Activated CD8-positive, alpha-beta memory T cell treated with anti-CD3 and anti-CD28 coated beads for 48 hours (primary cell): ENCODE results near the gene TEP1.
"Not testable (repeated sequence)": the region's sequence is repeated elsewhere in the genome, so short reads cannot be mapped to it uniquely, and the experiment has no call there.

Source experiments
- DNase-seq, 3 experiments: peaks; one replicate each; pipeline ENCODE4 v3.0.0-alpha.2; 2020; ENCODE audit warnings: low read depth in 2 of 3, low spot score in 2 of 3

The TEP1 gene

DNA sequence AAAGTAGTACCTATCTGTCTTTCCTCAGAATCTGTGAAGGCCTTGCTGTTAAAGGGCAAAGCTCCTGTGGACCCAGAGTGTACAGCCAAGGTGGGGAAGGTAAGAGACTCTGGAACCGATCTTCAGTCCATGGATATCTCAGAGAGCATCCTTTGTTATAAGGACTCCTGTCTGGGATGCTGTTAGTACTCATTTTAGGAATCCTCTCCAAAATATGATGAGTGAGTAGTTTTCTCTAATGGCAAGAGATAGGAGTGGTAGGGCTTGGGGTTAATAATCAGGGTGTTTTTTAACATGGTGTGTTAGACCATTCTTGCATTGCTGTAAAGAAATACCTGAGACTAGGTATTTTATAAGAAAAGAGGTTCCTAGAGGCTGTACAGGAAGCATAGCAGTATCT lies 67.9 kb downstream of the TEP1 start:
- DNase-seq = no peak

GRCh38 chr14:20343862-20344220 lies 69.5 kb downstream of the TEP1 start:
- DNase-seq = no peak

- peak; percentile 85 to 95 (median 87) for DNase-seq
These were observed 70.0 kb downstream of the TEP1 start, which contains the start of gene PARP2 for GRCh38 chr14:20343092-20343861. Gene PARP2, plus strand, starts transcription at chr14:20343635. Its CDS starts 7 bp downstream, at chr14:20343642.

- DNase-seq = no peak
These were observed 71.7 kb downstream of the TEP1 start for GRCh38 chr14:20341646-20342045.

GRCh38 chr14:20341032-20341431 lies 72.3 kb downstream of the TEP1 start:
- DNase-seq = not testable (repeated sequence)

DNA sequence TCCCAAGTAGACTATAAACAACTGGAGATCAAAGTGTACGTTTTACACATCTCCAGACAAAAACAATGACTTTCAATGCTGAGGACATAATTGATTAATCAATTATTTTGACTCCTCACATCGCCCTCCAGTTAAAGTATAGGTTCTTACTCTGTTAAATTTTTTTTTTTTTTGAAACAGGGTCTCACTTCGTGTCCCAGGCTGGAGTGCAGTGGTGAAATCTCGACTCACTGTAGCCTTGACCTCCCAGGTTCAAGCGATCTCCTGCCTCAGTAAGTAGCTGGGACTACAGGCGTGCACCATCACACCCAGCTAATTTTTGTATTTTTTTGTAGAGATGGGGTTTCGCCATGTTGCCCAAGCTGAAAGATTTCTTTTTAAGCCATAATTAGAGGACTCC lies 79.3 kb downstream of the TEP1 start:
- no peak for DNase-seq

DNA sequence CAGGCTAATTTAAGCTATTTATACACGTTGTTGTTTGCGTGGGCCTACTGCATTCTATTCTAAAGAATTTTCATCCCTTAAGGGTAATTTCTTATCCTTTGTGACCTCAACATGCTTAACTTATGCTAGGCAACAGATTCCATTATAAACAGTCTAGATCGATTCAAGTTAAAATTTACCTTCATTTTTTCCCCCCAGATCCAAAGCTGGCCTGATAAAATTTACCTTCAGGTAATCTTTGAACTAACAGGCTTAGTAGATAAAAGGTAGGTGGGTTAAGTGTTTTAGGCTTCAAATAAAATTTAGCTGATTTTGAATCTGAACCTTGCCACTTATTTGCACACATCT lies 79.8 kb downstream of the TEP1 start:
- no peak for DNase-seq

GRCh38 chr14:20332788-20333493 lies 80.4 kb downstream of the TEP1 start, which contains the start of gene CCNB1IP1:
Gene CCNB1IP1, minus strand, starts transcription at chr14:20333279. Its CDS starts 16,756 bp downstream, at chr14:20316523.
- peak in 2 of 3 experiments; percentile 7 to 15 for DNase-seq

GRCh38 chr14:20332431-20332787 lies 80.9 kb downstream of the TEP1 start:
- no peak for DNase-seq

- no peak for DNase-seq
These were observed 82.2 kb downstream of the TEP1 start for GRCh38 chr14:20331053-20331613.

DNA sequence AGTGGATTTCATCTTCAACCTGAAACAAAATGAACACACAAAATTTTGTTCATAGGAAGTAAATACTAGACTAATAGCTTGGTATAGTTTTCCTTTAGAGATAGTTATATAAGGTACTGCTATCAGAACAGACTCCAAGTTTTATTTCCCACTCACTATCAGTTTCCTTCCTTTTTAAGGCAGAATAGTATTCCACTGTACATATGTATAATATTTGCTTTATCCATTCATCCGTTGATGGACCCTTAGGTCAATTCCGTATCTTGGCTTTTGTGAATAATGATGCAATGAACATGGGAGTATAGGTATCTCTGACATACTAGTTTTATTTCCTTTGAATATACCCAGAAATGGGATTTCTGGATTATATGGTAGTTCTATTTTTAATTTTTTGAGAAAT lies 83.9 kb downstream of the TEP1 start:
- DNase-seq = no peak

- no peak for DNase-seq
These were observed 84.6 kb downstream of the TEP1 start for GRCh38 chr14:20328705-20329104.

DNA sequence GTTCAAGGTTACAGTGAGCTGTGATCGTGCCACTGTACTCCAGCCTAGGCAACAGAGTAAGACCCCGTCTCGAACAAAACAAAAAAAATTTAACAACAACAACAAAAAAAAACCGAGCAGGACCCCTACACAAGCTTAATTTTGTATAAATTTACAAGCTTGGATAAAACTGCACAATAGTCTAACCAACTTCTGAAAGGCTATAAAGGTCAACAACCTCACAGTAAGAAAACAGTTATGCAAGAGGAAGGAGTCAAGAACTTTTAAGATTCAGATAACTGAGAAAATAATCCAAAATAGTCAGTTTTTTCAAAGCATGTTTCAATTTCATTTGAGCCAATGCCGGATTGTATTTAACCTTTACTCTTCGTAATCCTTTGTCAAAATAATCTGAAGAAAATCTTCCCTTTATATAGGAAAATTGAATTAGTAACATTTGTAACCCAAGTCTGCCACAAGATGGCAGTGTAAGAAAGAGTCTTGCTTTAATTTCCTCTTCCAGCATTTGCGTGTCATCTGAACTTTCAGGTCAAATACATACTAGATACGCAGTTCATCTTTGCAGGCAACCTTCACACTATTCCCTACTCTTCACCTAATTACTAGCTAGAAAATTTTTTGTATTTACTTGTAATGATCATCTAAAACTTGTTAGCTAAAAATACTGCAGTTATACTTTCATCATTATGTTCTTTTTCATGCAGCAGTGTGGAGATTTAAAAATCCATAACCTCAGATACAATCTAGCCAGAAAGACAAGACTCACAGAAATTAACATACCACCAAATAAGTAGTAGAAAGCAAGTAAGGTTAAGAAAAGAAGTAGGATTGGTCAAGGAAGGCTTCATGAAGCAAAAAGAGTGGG lies 86.1 kb downstream of the TEP1 start:
- DNase-seq = no peak

DNA sequence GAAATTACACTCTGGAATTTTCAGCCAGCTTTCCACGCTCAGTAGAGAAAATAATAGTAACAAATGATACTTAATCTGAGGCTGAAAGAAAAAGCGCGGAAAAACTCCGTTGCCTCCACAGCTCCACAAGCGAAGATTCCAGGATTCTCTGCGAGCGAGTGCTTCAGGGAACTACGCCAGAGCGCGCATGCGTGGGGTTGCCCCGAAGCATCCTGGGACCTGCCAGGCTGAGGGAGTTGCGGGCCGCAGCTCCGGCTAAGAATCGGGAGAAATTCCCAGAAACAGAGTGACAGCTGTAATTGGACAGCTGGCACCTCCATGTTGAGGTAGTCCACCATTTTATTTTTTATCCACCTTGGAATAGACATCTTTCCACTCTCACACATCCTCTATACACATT lies 95.6 kb downstream of the TEP1 start:
- DNase-seq = no peak
